ENCODE measurements around the gene ZNF860.
"Not testable (repeated sequence)": the region's sequence is repeated elsewhere in the genome, so short reads cannot be mapped to it uniquely, and the experiment has no call there.

Gene ZNF860

GRCh38 chr3:32000877-32001276 lies 19.3 kb downstream of the ZNF860 start:
- DNase-seq = no peak

GRCh38 chr3:32002561-32003368 lies 21.2 kb downstream of the ZNF860 start:
- no peak for DNase-seq

- DNase-seq = no peak
Observed at GRCh38 chr3:32003380-32003779, 21.8 kb downstream of the ZNF860 start.

- DNase-seq = no peak
Observed at GRCh38 chr3:32004113-32004765, 22.7 kb downstream of the ZNF860 start.

GRCh38 chr3:32009101-32009500 lies 27.6 kb downstream of the ZNF860 start:
- no peak for DNase-seq

GRCh38 chr3:32009957-32010356 lies 28.4 kb downstream of the ZNF860 start:
- no peak for DNase-seq

- DNase-seq = not testable (repeated sequence)
Observed at GRCh38 chr3:32010699-32011098, 29.1 kb downstream of the ZNF860 start.

GRCh38 chr3:32015638-32016037 lies 34.1 kb downstream of the ZNF860 start:
- DNase-seq = not testable (repeated sequence)

GRCh38 chr3:32017286-32017685 lies 35.7 kb downstream of the ZNF860 start:
- no peak for DNase-seq

GRCh38 chr3:32018757-32019564 lies 37.4 kb downstream of the ZNF860 start:
- no peak for DNase-seq

GRCh38 chr3:32021155-32021554 lies 39.6 kb downstream of the ZNF860 start:
- DNase-seq = no peak

GRCh38 chr3:32021748-32022147 lies 40.2 kb downstream of the ZNF860 start:
- no peak for DNase-seq

GRCh38 chr3:32022947-32023346 lies 41.4 kb downstream of the ZNF860 start:
- no peak for DNase-seq

GRCh38 chr3:32026593-32026992 lies 45.0 kb downstream of the ZNF860 start:
- no peak for DNase-seq

GRCh38 chr3:32037932-32038267 lies 56.4 kb downstream of the ZNF860 start:
- DNase-seq = no peak

GRCh38 chr3:32041316-32041715 lies 59.8 kb downstream of the ZNF860 start:
- DNase-seq = no peak

All from NCI-H187 (cell line).